HG02943 (cell line): ENCODE results near the gene POU3F3.

Source experiments
- ATAC-seq: cut with Tn5 transposase; IDR thresholded peaks from one replicate; pipeline ENCODE4 v1.9.1; 2021; ENCODE audit warnings: mild to moderate bottlenecking, low read depth, moderate library complexity; ENCODE audit not compliant: unreplicated experiment

POU3F3 gene

DNA sequence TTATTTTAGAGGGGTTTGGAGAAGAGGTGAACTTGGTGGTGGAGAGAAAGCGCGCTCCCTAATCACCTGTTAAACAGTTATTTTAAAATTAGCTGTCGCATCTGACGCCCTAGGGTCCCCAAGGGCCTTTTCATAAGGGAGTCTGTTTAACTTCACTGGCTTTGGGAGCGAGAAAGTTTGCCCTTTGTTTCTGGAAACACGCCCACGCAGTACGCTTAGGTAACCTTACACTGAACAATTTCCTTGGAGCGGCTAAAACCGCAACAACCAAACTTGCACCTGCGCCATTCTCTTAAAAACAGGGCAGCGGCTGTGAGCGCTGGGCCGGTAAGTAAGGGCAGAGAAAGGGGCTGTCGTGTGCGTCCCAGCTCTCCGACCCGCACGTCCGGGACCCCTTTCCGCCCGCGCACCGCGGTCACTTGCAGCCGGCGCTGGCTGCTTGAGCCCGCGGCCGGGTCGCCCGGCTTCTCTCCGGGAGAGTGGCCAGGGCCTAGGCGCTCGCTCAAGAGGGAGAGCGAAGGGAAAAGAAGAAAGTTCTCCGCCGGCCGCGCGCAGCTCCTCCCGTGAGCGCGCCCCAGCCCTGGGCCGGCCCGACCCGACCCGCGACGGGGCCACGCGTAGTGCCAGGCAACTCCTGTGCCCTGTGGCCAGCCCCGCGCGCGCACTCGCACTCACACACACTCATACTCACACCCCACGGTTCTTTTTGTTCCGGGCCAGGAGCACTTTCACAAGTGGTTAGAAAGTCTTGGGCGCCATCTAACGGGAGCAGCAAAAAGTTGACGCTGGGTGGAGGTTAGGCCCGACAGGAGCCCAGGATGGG is 19.2 kb downstream of the POU3F3 start:
- peak; percentile 83 for ATAC-seq

DNA sequence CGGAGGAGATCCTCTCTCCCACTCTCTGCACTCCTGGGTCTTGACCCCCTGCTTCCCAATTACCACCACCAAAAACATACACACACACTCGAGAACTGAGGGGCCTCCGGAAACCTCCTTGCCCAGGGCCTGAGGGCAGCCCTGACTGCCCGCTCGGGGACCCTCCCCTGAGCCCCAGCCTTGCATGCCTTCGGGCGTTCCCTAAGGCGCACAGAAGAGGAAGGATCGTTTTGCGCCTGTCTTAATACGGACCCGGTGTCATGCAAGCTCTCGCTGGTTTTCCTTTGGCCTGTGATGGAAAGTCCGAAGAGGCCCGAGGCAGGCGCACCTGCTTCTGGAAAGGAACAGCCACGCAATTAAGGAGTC is 19.8 kb downstream of the POU3F3 start:
- ATAC-seq, result no peak

DNA sequence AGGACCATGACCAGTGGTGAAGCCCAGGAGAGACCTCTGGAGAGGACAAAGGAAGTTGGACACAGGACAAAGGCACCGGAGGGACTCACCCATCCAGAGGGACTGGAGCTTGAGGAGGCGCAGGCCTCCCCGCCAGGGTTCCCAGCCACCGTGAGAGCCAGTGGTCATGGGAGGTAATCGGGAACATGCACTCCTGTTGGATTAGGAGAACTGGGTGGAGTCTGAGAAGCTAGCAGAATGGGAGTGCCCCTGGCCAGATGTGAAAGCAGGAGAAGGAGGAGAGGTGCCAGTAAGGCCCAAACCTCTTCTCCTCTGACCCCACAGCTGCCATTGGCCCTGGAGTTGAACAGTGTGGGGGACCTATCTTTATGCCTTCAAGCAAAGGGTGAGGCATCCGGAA is 20.3 kb downstream of the POU3F3 start:
- ATAC-seq, result no peak

DNA sequence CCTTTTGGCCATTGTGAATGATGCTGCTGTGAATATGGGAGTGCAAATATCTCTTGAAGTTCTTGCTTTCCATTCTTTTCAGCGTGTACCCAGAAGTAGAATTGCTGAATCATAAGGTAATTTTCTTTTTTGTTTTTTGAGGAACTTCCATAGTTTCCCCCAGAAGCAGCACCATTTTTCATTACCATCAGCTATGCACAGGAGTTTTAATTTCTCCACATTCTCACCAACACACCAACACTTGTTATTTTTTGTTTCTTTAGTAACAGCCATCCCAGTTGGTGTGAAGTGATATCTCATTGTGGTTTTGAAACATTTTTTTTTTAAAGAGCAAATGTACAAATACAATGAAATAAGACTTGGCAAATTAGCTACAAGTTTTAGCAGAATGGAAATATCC is 21.3 kb downstream of the POU3F3 start:
- no peak for ATAC-seq

DNA sequence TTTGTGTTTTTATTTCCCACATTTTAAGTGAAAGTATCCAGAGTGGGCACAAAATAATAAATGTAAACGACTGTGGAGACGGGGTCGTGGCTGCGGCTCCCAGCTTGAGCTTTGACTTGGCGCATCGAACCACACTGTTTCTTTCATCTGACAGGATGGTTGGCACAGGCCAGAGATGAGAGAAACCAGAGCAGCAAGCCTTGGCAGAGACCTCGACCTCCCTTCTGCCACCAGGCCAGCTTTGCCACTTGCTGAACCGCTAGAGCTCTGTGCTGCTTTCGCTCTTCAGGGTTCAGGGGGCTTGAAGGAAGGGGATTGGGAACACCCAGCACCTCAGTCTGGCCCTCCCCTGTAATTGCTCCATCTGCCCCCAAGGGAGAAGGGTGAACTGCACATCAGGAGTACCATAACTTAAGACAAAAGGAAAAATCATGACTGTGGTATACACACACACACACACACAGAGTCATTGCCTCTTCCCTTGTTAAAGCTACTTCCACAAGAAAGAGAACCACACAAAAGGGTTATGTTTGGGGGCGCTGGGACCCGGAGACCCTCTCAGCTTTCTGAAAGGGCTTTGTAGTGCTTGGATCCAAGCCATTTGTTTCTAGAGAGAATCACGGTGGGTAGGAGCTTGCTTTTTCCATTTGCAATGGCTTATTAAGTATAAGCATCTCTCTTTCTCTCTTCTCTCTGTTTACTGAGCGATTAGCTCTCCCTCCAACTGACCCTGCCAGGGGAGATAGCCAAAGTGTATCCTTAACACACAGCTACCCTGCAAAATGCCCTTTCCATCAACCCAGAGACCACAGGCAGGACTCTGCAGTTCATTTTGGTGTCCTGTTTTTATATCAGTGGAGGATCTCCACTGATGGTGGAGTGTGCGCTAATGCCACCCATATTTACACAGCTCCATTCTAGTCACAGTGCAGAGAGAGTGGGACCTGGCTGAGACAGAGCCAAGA is 23.0 kb downstream of the POU3F3 start:
- ATAC-seq, result no peak

DNA sequence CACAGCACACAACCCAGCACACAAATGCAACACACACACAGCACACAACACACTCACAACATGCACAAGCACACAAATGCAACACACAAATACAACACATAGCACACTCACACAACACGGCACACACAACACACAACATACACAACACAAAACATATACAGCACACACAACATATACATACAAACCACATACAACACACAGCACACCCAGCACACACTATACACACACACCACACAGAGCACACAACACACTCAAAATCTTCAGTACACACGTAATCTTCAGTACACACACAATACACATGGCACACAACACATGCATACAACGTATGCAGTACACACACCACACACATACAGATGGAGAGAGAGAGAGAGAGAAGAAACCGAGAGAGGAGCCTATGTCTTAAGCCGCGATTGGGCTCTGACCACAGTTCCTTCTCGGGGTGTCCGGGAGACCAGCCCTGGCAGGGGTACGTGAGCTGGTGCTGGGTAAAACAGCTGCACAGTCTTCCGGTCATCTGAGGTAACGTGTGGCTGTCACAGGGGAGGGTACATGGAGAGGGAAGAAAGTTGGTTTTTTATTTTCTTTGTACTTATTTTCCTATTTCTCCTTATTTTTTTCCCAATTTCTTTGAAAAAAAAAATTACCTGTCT is 25.1 kb downstream of the POU3F3 start:
- no peak for ATAC-seq

DNA sequence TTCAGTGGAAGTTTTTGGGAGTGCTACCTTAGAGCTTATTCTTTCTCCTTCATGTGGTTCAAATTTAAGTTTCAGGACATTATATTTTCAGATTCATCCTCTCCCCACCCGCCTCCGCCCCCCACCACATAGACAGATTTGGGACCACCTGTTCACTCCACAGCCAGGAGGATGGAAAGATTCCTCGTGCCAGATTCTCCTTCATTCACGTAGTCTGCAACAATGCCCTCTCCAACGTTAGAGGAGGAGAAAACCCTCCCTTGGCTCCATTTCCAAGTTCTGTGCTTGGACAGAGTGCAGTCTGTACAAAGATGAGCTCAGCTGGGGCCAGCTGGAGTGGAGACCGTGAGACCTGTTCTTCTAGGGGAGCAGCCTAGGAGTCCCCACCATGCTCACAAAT is 26.2 kb downstream of the POU3F3 start:
- ATAC-seq, result no peak

DNA sequence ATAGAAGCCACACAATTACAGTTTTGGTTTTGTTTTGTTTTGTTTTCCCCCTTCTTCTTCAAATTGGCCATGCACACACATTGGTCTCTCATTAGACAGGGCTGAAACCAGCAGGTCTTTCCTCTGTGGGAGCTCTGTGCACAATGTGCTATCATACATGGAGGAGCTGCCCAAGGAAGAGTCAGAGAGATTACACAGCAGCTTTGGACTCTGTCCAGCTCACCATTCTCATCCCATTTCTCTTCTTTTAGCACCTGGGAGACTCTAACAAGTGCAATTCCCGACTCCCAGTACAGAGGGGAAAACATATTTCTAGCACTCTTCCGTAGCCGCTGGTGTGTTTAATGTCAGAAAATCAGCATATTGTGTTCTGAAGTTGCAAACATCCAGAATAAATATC is 29.4 kb downstream of the POU3F3 start:
- ATAC-seq, result no peak

DNA sequence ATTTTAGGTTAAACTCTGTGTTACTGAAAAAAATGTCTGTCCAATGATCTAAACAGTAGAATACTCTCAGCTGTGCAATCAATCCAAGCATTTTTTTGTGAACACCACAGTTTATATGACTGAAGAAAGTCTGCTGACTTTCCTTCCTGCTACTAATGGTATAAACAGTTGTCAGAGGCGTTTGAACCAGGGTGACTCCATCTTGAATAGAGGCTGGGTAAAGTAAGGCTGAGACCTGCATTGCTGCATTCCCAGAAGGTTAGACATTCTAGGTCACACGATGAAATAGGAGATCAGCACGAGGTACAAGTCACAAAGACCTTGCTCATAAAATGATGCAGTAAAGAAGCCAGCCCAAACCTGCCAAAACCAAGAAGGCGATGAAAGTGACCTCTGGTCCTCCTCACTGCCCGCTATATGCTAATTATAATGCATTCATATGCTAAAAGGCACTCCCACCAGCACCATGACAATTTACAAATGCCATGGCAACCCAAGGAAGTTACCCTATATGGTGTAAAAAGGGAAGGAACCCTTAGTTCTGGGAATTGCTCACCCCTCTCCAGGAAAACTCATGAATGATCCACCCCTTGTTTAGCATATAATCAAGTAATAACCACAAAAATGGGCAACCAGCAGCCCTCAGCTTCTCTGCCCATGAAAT is 31.3 kb downstream of the POU3F3 start:
- ATAC-seq, result no peak

DNA sequence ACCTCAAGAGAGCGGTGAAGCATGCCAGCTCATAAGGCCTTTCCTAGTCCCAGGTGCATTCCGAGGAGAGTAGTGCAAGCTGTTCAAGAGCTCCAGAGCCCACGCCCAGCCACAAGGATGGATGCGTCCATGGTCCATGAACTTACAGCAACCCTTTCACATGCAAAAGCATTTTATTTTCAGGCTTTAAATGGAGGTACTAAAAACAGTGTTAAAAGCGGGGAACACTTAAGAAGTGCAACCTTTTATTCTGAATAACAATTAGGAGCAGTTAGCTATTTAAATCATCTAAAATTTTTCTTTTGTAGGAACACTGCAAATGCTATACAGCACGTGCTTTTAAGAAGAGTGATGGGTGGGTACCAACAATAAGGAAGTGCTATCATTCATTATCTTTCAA is 33.8 kb downstream of the POU3F3 start:
- no peak for ATAC-seq

DNA sequence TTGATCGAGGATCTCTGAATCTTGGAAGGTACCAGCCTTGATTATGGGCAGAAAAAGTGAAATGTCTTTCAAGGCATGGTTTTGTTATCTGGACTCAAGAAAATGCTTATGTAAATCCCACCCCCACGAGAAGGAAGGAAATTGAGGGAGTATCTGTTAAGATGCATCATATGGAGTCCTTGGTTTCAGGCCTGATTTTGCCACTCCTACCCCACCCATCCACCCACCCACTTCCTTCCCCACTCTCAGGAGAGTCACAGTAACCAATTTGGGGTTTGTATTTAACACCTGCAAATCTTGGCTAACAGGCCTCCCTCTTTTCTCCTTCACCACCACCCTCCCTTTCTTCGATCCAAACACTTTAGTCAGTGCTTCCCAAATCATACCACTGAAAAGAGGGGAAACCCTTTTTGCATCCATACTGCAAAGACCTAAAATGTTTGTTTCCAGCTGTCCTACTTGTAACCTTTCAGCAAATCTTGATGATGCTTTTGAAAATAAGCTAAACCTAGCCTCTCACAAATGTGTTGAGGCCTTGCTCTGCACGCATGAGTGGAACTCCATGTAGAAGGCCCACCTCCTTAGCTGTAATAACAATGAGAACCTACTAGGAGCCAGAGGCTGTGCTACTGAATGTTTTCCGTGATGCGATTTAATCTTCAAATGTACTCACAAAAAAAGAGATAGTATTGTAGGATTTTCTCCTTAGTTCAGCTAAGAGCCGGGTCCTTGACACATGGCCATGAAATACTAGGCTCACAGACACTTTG is 34.8 kb downstream of the POU3F3 start:
- no peak for ATAC-seq

DNA sequence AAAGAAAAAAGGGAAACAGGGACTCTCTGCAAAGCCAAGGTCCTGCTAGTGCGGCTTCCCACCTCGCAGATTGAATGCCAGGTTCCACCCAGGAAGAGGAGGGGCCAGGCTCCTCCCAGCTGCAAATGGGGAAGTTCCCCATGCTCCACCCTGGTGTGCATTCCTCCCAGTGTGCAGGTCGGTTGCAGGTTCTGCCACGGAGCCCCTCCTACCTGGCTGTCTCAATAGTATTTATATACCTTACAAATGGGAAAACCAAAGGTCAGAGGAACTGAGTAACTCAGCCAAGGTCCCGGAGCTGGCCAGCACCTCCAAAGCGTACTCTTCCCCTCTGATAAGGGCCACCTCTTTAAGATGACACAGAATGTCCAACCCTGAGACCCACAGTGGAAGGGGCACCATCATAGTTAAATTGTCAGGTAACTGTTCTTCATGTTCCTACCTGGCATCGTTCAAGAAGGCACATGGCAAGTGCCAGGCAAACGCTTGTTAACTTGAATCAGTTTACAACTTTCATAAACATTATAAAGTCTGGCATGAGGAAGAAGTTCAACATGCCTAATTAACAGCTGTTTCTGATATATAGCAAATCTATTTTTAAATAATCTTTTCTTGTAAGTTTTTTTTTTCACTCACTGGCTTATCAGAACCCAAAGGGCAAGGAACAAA is 35.5 kb downstream of the POU3F3 start:
- ATAC-seq, result no peak

DNA sequence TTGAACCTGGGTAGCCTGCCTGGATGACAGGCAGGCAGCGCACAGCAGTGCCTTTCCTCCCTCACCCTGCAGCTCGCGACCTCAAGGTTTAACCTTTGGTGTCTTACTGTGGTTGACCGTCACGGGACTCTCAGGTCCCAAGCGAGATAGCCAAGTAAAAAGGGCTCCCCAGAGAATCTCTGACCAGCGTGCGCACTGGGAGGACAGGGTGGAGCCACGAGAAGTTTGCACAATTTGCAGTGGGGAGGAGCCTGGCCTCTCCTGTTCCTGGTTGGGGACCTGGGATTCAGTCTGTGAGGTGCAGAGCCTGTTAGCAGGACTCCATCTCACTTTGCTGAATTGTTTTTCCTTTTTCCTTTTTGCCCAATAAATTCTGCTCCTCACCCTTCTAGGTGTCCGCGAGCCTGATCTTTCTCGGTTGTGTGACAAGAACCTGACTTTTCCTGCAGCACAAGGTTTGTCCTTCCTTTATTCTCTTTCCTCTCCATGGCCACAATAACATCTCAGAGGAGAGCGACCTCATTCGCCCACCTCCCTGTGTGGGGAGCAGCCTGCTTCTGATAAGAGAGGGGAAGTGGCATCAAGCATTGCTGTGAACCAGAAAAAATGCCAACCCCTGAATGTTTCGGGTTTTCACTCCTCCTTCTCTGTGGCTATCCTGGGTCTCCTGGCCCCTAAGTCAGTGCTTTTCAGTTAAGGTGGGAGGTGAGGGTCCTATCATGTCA is 36.2 kb downstream of the POU3F3 start:
- ATAC-seq, result no peak

DNA sequence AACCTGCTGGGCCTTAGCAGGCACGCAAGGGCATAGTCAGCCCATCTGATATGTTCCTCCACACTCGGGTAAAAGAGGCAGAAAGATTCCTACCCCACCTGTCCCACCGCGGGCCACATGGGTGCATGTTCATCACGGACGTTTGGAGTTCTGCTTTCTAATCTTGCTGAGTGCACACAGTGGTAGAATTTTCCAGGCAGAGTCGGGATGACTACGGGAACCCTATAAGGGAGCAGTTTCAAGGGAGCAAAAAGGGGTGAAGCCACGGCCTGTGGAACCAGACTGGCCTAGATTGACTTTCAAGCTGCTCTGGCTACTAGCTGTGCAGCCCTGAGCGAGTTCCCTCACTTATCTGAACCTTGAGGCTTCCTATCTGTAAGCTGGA is 36.8 kb downstream of the POU3F3 start:
- ATAC-seq, result no peak

DNA sequence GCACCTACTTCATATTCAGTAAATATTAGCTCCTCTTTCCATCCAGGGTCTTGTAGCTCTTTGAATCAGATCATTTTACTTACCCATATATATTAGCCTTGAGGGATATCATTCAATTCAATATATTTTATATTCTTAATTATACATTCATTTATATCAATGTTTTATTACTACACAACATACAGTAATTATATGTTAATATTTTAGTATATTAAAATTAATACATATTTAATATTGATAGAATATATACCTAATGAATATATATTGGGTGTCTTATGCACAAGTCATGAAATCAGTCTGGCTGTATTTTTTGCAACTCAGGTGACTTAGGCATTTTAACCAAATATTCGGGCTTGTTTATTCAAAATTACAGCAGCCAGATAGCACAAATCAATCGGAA is 37.2 kb downstream of the POU3F3 start:
- no peak for ATAC-seq

DNA sequence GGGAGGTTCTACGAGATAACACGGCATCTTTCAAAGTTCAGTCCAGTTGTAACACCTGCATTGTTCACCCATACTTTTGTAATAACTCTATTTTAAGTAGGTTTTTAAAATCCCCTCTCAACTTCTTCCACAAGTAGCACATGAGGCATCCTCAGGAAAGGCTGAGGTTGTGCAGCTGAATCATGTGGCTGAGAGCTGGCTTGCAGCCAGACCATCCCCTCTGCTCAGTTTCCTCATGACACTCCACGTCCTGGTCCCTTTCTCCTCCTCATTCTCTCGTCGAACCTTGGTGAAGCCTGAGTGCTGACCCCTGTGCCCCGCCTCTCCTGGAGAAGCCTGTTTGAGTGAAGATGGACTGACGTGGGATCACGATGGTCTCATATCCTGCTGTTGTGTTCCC is 42.5 kb downstream of the POU3F3 start:
- ATAC-seq, result no peak

DNA sequence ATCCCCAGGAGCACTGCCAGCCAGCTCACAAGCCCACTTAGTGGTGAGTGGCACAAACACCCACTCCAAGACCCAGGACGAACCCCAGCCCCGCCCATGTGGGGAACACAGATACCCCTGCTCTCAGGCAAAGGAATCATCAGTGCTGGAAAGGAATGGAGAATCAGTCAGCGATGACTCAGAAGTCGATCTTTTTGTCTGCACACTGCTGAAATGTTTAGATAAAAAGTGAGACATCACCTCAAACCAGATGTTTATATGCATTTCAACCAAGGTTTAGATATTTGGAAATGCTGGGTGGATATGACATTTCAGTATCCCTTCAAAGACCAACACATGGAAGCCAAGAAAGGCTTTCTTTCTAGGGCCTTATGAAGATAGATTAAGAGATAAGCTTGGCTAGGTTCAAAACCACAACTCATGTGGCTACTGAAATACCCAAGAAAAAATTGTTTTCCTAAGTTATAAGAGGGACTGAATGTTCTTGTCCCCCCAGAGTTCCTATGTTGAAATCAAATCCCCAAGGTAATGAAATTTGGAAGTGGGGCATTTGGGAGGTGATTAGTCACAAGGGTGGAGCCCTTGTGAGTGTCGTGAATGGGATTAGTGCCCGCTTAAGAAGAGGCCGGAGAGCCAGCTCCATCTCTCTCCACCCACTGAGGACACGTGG is 43.7 kb downstream of the POU3F3 start:
- no peak for ATAC-seq

DNA sequence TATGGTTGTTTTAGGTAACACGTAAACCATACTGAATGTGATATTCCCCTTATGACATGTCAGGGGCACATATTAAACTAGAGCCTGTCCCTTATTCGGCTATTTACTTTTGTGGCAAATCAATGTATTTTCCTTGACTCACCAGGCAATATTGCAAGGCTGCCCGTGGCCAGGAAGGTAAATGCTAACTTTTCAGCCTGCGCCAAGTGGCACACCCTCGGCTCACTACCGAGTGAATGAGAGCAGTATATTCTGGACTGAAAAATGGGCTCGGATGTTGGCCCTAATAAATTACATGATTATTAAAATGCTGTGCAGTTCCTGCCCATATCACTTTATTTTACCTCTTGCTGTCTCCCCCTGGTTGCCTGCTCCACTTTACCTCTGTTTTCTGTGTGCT is 46.7 kb downstream of the POU3F3 start:
- ATAC-seq, result no peak
